GF-D8 (cell line): ENCODE measurements around the gene LIMK2.
A peak's percentile ranks its signal among the peaks of the same experiment; 100 is the strongest.
"Not testable (repeated sequence)": the region's sequence is repeated elsewhere in the genome, so short reads cannot be mapped to it uniquely, and the experiment has no call there.

ENCODE experiments used
- DNase-seq: peaks from one replicate; lab custom pipeline; 2025; lab: John Stamatoyannopoulos, UW

The LIMK2 gene

GRCh38 chr22:31211482-31211861 lies 626 bp upstream of the LIMK2 start:
- DNase-seq: no peak

- no peak for DNase-seq
These were observed 908 bp downstream of the LIMK2 start for GRCh38 chr22:31212783-31213629.

GRCh38 chr22:31215018-31215535 lies 3.0 kb downstream of the LIMK2 start:
- DNase-seq: no peak

GRCh38 chr22:31218565-31219262 lies 6.6 kb downstream of the LIMK2 start:
- DNase-seq: no peak

- no peak for DNase-seq
These were observed 9.0 kb downstream of the LIMK2 start for GRCh38 chr22:31221084-31221483.

- DNase-seq: no peak
These were observed 10.6 kb downstream of the LIMK2 start for GRCh38 chr22:31222736-31223135.

- DNase-seq: no peak
These were observed 11.7 kb downstream of the LIMK2 start for GRCh38 chr22:31223786-31224191.

- not testable (repeated sequence) for DNase-seq
These were observed 12.6 kb downstream of the LIMK2 start for GRCh38 chr22:31224691-31225090.

- DNase-seq: no peak
These were observed 15.1 kb downstream of the LIMK2 start for GRCh38 chr22:31227186-31227585.

GRCh38 chr22:31229402-31230079 lies 17.4 kb downstream of the LIMK2 start:
- DNase-seq: no peak

GRCh38 chr22:31230155-31230870 lies 18.2 kb downstream of the LIMK2 start:
- peak; percentile 86 for DNase-seq

- DNase-seq: peak; percentile 60
These were observed 18.9 kb downstream of the LIMK2 start for GRCh38 chr22:31230871-31231621.

GRCh38 chr22:31233001-31233400 lies 20.9 kb downstream of the LIMK2 start:
- DNase-seq: peak; percentile 47

- DNase-seq: peak; percentile 20
These were observed 23.0 kb downstream of the LIMK2 start for GRCh38 chr22:31235081-31235480.

GRCh38 chr22:31236044-31236443 lies 23.9 kb downstream of the LIMK2 start:
- DNase-seq: not testable (repeated sequence)

GRCh38 chr22:31238057-31238456 lies 26.0 kb downstream of the LIMK2 start:
- DNase-seq: no peak

GRCh38 chr22:31239771-31240370 lies 27.8 kb downstream of the LIMK2 start:
- no peak for DNase-seq

GRCh38 chr22:31241200-31241599 lies 29.1 kb downstream of the LIMK2 start:
- no peak for DNase-seq

GRCh38 chr22:31241936-31242335 lies 29.8 kb downstream of the LIMK2 start:
- DNase-seq: no peak

- no peak for DNase-seq
These were observed 31.4 kb downstream of the LIMK2 start for GRCh38 chr22:31243339-31244045.
